GM04503 (cell line): ENCODE results near the gene MAPRE2.

Experiments
- DNase-seq: peaks from one replicate; pipeline ENCODE4 v3.0.0-alpha.2; 2012; ENCODE audit warnings: low read depth

The MAPRE2 gene

GRCh38 chr18:35182151-35182550 lies 140.9 kb downstream of the MAPRE2 start:
- DNase-seq: peak; percentile 40

GRCh38 chr18:35183886-35184285 lies 142.7 kb downstream of the MAPRE2 start:
- no peak for DNase-seq

DNA sequence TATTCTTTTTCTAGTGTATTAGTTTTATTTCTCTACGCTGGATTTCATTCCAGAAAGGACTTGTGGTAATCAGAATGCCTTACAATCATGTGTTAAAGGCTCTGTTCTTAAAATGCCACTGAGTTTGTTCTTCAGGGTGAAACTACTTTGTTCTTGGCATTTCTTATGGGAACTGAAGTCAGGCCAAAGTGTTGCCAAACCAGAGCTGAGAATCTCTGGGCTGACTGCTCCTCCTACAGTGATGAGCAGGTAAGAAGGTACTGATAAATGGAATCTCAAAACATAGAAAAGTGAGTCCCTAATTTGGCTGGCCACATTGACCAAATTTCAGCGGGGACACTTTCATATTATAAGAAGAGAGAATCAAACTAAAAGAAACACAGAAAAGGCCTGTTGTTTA lies 144.6 kb downstream of the MAPRE2 start:
- DNase-seq: no peak

GRCh38 chr18:35186291-35187034 lies 145.2 kb downstream of the MAPRE2 start:
- no peak for DNase-seq

- no peak for DNase-seq
Observed at GRCh38 chr18:35189510-35189909, 148.3 kb downstream of the MAPRE2 start.

DNA sequence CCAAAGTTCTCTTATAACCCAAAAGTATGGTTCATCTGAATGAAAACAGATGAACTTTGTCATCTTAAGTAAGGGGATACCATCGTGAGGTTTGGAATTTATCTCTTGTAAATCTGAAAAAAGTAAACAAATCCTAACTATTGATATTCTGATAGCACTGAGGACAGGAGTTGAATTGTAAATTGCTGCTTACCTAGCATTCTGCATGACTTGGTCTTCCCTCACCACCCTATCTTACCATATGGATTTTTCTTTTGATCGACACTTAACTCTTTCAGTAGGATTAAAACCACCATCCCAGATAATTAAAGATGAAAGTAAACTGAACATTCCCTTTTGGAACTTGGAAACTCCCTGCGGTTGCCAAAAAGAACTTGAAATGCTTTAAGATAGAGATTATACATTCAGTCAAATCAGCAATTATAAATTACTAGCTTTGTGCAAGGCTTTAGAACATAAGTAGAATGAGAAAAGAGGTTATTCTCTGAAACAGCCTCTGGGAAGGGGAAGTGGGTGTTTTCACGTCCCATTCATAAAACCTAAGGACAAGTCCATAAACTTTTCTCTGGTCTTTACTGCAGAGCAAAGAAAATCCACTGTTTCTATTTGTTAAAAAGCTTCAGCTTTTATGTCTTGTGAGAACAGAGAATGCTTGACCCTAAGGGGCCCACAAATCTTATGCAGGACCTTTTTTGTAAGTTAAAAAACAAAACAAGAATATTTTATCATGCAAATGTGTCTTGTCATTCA lies 149.9 kb downstream of the MAPRE2 start:
- DNase-seq: no peak

- no peak for DNase-seq
Observed at GRCh38 chr18:35191698-35192025, 150.4 kb downstream of the MAPRE2 start.

- no peak for DNase-seq
Observed at GRCh38 chr18:35192415-35192814, 151.2 kb downstream of the MAPRE2 start.
